ENCODE data around the gene ARPC2. TPM values are rescaled to one million over a fixed set of nuclear protein-coding genes. Genes with fewer than 3 reads are reported as not detected.

The ARPC2 gene
- total and polyA plus RNA-seq, 7 donors: 235 to 517 (median 267) TPM

DNA sequence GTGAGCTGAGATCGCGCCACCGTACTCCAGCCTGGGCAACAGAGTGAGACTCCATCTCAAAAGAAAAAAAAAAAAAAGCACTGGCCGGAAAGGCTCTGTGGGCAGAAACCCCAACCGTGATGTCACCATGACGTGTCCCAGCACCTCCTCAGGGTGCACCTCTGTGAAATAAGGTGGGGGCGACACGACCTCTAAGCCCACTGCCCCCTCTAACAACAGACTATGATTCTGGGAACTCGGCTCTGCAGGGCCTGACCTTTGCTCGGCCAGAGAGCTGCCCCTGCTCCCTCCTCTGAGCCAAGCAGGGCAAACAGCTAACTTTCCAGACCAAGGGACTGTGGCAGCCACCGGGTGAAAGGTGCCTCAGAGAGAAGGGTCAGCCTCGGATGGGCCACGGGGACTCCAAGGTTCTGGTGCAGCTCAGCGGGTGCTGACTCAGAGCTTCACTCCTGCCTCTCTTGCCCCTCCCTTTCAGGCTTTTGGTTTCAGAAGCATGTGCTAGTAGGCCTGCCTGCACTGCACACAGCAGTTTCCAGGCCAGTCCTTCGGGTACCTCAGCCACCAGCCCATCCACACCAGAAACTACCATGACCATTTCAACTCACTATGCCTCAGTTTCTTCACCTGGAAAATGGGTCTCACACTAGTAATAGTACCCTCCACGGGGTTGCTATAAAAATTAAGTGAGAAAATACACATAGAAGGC lies 67.3 kb downstream of the ARPC2 start:
- Histone ChIP-seq H3K36me3 (peaks cover 14 to 28% (median 21%) of the 10 kb centered on the region in 4 donors), H3K27me3 (no peaks in the 10 kb centered on the region), H3K4me3 (peak overlapping the region in 2 of 4 donors; percentile 8 to 11), H3K27ac (peak overlapping the region; percentile 91 to 99 (median 96)), H3K4me1 (peaks cover 0 to 85% (median 81%) of the 10 kb centered on the region in 4 donors), H3K9me3 (no peaks in the 10 kb centered on the region)
- TF ChIP-seq POLR2AphosphoS5 (IDR thresholded peaks at IDR 0.05) (peak in 3 of 4 donors; percentile 32 to 63 (median 34)), EP300 (IDR thresholded peaks at IDR 0.05) (no peak)
- intact Hi-C loops (cut with DNase I): no loop called here
- 54 to 73% methylated on average over 16 of the region's 16 CpGs for WGBS, 2 donors
- peak; percentile 88 for DNase-seq

DNA sequence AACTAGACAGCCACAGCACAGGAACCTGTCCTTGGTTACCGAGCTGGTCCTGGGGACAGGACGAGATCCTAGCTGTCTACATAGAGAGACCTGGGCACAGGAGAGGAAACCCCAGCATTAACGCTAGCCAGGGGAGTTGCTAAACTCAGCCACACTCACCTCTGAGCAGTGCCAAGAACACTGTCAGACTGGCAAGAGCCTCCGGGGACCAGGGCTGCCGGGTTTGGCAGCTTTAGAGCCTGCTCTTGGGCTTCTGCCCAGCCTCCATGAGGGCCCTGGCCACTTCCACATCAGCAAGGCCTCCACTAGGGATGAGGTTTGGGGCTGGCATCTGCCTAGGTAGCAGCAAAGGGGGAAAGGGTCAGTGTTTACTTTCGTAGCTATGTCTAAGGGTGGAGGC lies 68.6 kb downstream of the ARPC2 start:
- Histone ChIP-seq H3K4me3 (peak overlapping the region in 3 of 4 donors; percentile 38 to 50 (median 42)), H3K27ac (peak overlapping the region; percentile 91 to 99 (median 96)), H3K9me3 (no peaks in the 10 kb centered on the region), H3K36me3 (peaks cover under 1 to 15% (median 7%) of the 10 kb centered on the region in 4 donors), H3K27me3 (no peaks in the 10 kb centered on the region), H3K4me1 (peaks cover 0 to 97% (median 95%) of the 10 kb centered on the region in 4 donors)
- WGBS, 2 donors: 42 to 53% methylated on average over 6 of the region's 6 CpGs
- peak; percentile 93 for DNase-seq
- no peak for TF ChIP-seq EP300 (IDR thresholded peaks at IDR 0.05)
- TF ChIP-seq POLR2AphosphoS5 (IDR thresholded peaks at IDR 0.05): peak in 3 of 4 donors; percentile 38 to 64 (median 57)
- TF ChIP-seq, protein P1, sequence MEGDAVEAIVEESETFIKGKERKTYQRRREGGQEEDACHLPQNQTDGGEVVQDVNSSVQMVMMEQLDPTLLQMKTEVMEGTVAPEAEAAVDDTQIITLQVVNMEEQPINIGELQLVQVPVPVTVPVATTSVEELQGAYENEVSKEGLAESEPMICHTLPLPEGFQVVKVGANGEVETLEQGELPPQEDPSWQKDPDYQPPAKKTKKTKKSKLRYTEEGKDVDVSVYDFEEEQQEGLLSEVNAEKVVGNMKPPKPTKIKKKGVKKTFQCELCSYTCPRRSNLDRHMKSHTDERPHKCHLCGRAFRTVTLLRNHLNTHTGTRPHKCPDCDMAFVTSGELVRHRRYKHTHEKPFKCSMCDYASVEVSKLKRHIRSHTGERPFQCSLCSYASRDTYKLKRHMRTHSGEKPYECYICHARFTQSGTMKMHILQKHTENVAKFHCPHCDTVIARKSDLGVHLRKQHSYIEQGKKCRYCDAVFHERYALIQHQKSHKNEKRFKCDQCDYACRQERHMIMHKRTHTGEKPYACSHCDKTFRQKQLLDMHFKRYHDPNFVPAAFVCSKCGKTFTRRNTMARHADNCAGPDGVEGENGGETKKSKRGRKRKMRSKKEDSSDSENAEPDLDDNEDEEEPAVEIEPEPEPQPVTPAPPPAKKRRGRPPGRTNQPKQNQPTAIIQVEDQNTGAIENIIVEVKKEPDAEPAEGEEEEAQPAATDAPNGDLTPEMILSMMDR (IDR thresholded peaks at IDR 0.05): no peak
- no peak for TF ChIP-seq POLR2A (IDR thresholded peaks at IDR 0.05)
- intact Hi-C loops (cut with DNase I): loop anchor here (2.0 kb wide), 1 partner anchor 13 kb away; no protein-coding TSS in a partner anchor

DNA sequence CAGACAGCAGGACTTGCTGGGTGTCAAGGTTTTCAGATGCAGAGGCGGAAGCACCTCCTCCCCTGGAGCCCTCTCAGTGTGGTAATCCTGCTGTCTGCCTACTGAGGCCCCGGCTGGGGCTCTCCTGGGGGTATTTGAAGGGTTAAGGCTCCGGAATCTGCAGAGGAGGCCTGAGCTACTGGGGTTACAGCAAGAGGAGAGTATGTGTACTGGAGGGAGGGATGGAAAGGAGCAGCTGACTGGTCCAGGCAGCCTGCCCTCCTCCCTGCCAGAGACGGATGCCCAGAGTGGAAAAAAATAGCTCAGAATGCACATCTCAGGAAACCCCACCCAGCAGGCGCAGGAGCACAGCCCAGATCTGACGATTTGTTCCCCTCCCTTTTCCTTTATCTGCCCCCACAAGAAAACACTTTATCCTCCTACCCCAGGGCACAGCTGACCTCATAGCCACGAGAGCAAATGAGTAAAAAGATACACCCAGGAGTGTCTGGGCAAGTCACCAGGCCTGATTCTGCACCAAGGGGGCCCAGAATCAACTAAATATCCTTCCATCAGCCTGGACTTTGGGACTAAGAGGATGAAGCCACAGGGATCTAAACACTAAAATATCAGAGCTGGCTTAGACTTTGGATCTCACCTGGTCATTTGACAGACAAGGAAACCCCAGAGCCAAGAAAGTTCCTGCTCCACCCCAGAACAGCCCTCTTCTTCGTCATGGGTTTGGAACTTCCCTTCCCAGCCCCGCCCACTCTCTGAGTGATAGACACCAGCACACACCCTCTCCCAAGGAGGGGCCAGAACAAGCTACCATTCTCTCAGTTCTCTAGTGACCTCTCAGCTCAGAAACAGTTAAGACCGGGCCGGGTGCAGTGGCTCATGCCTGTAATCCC lies 69.8 kb downstream of the ARPC2 start:
- Histone ChIP-seq H3K27me3 (no peaks in the 10 kb centered on the region), H3K27ac (peak overlapping the region; percentile 91 to 99 (median 96)), H3K36me3 (peaks cover 0 to 3% (median under 1%) of the 10 kb centered on the region in 4 donors), H3K4me1 (peaks cover 0 to 97% (median 96%) of the 10 kb centered on the region in 4 donors), H3K4me3 (peak overlapping the region; percentile 35 to 50 (median 40)), H3K9me3 (no peaks in the 10 kb centered on the region)
- peak; percentile 97 for DNase-seq
- 6 to 9% methylated on average over 11 of the region's 11 CpGs for WGBS, 2 donors
- TF ChIP-seq, protein P1 (IDR thresholded peaks at IDR 0.05): no peak
- peak; percentile 71 to 94 (median 78) for TF ChIP-seq POLR2AphosphoS5 (IDR thresholded peaks at IDR 0.05)
- peak in 3 of 4 donors; percentile 24 to 63 (median 45) for TF ChIP-seq EP300 (IDR thresholded peaks at IDR 0.05)
- TF ChIP-seq POLR2A (IDR thresholded peaks at IDR 0.05): peak; percentile 20 to 69
- intact Hi-C loops (cut with DNase I): loop anchor here (2.0 kb wide), 1 partner anchor 14 kb away; no protein-coding TSS in a partner anchor

DNA sequence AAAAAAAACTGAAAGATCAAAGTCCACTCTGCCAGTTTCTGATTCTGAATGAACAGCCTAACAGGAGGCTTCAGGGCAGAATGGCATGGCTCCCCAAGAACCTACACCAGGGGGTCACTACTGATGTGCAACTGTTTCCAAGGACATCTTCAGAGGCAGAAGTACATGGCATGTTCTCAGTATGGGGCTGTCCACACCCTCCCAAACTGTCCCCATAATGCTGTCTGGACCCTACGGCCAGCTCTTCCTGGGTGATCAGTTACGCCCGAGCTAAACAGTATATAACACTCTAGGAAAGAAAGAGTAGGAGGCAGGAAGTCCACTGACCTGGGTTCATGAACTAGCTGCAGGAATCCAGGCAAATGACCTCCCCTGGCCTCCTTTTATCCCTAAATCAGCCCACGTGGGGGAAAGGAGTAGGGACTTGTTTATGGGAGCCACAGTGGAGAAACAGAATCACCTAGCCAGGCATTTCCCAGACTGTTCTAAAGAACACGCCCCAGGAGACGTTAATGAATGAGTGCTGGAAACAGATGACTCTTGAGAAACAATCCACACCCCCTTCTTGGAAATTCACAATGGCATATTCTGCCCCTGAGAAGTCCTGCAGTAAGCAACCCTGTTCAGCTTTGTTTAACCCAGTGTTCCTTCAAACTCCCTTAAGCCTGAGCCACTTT lies 72.8 kb downstream of the ARPC2 start:
- WGBS, 2 donors: 6 to 39% methylated on average over 6 of the region's 6 CpGs
- intact Hi-C loops (cut with DNase I): loop anchor here (5.0 to 10.0 kb wide), 4 partner anchors 78 to 355 kb away; partner anchors contain the start of genes CNOT9 and USP37
- no peaks in the 10 kb centered on the region for H3K9me3 ChIP-seq
- H3K27ac ChIP-seq: peak overlapping the region; percentile 91 to 99 (median 96)
- peak overlapping the region in 3 of 4 donors; percentile 67 to 97 (median 76) for H3K4me3 ChIP-seq
- peak; percentile 12 to 72 (median 28) for TF ChIP-seq POLR2AphosphoS5 (IDR thresholded peaks at IDR 0.05)
- TF ChIP-seq, protein P1 (IDR thresholded peaks at IDR 0.05): no peak
- H3K27me3 ChIP-seq: no peaks in the 10 kb centered on the region
- H3K36me3 ChIP-seq: no peaks in the 10 kb centered on the region
- no peak for DNase-seq
- H3K4me1 ChIP-seq: peaks cover 0 to 74% (median 72%) of the 10 kb centered on the region in 4 donors
